Smooth muscle cell (in vitro differentiated cells): ENCODE measurements around the gene CASP2. TPM values are rescaled to one million over a fixed set of nuclear protein-coding genes. Genes with fewer than 3 reads are reported as not detected.

Experiments
- DNase-seq: peaks from one replicate; lab custom pipeline; 2025; ENCODE audit not compliant: unreplicated experiment; lab: John Stamatoyannopoulos, UW
- H2AFZ ChIP-seq: fragments of 200-600 bp; sonication (generic); 2 replicates; pipeline ENCODE4 v1.6.0; 2016; ENCODE audit warnings: antibody characterized with exemption, low read depth, mild to moderate bottlenecking
- H3F3A ChIP-seq: fragments of 200-600 bp; sonication (generic); 2 replicates; pipeline ENCODE4 v1.6.0; 2017; ENCODE audit warnings: antibody characterized with exemption, low read depth
- H3K27ac ChIP-seq: fragments of 200-600 bp; sonication (generic); 2 replicates; pipeline ENCODE4 v1.5.1; 2016; ENCODE audit warnings: low read depth, mild to moderate bottlenecking
- H3K27me3 ChIP-seq: fragments of 200-600 bp; sonication (generic); 2 replicates; pipeline ENCODE4 v1.6.1; 2016; ENCODE audit warnings: low read depth, mild to moderate bottlenecking
- H3K36me3 ChIP-seq: fragments of 200-600 bp; sonication (generic); 2 replicates; pipeline ENCODE4 v1.5.1; 2016; ENCODE audit warnings: low read depth
- H3K4me1 ChIP-seq: fragments of 200-600 bp; sonication (generic); 2 replicates; pipeline ENCODE4 v1.5.1; 2016; ENCODE audit warnings: low read depth
- H3K4me2 ChIP-seq: fragments of 200-600 bp; sonication (generic); 2 replicates; pipeline ENCODE4 v1.6.0; 2016; ENCODE audit warnings: mild to moderate bottlenecking
- H3K4me3 ChIP-seq: fragments of 200-600 bp; sonication (generic); 2 replicates; pipeline ENCODE4 v1.5.1; 2016; ENCODE audit warnings: mild to moderate bottlenecking
- H3K79me2 ChIP-seq: fragments of 200-600 bp; sonication (generic); 2 replicates; pipeline ENCODE4 v1.6.0; 2016; ENCODE audit warnings: low read depth, mild to moderate bottlenecking
- H3K9ac ChIP-seq: fragments of 200-600 bp; sonication (generic); 2 replicates; pipeline ENCODE4 v1.6.0; 2016; ENCODE audit warnings: low read depth
- H3K9me3 ChIP-seq: fragments of 200-600 bp; sonication (generic); replicated peaks from 2 replicates; pipeline ENCODE4 v1.5.1; 2016; ENCODE audit warnings: low read depth
- H4K20me1 ChIP-seq: fragments of 200-600 bp; sonication (generic); 2 replicates; pipeline ENCODE4 v1.6.0; 2016; ENCODE audit warnings: low read depth
- CTCF ChIP-seq: fragments of 200-600 bp; sonication (generic); IDR thresholded peaks from 2 replicates; pipeline ENCODE4 v1.5.1; 2017; ENCODE audit warnings: borderline replicate concordance, mild to moderate bottlenecking, antibody characterized with exemption; ENCODE audit not compliant: insufficient read depth, poor library complexity, severe bottlenecking
- WGBS: methylation state at CpG from one replicate; pipeline ENCODE4 v1.1.7; 2016; ENCODE audit warnings: low lambda C conversion rate; 5-methylcytosine and 5-hydroxymethylcytosine counted together
- polyA plus RNA-seq: library from polyadenylated mRNA; unstranded; fragments of >200 nt; fragmentation: Nextera tagmentation; extraction: Ambion mirVana; gene quantifications from 2 replicates; pipeline ENCODE4 v1.2.1, GENCODE V29; 2016
- total RNA-seq: library from RNA; depleted of rRNA; stranded (reverse); fragments of >200 nt; gene quantifications from 2 replicates; pipeline ENCODE4 v1.2.3, GENCODE V29; 2014

Gene CASP2
- total and polyA plus RNA-seq, 2 experiments from 2014 or later = 8.1 to 22.0 TPM

- Histone ChIP-seq H3K27ac (no peak overlapping the region), H2AFZ (no peak overlapping the region), H3F3A (no peaks in the 10 kb centered on the region), H3K9ac (no peak overlapping the region), H3K79me2 (no peaks in the 10 kb centered on the region), H3K4me2 (no peak overlapping the region), H3K4me1 (no peaks in the 10 kb centered on the region), H3K27me3 (no peaks in the 10 kb centered on the region), H3K9me3 (no peaks in the 10 kb centered on the region), H3K36me3 (no peaks in the 10 kb centered on the region), H3K4me3 (no peak overlapping the region), H4K20me1 (no peaks in the 10 kb centered on the region)
- WGBS = 93% methylated on average over 2 of the region's 2 CpGs
- no peak for DNase-seq
- TF ChIP-seq CTCF = no peak
Measured at GRCh38 chr7:143281529-143281928, 6.6 kb upstream of the CASP2 start.

- WGBS = 92% methylated on average over 8 of the region's 8 CpGs
- Histone ChIP-seq H3K27me3 (no peaks in the 10 kb centered on the region), H3K36me3 (no peaks in the 10 kb centered on the region), H2AFZ (no peak overlapping the region), H4K20me1 (no peaks in the 10 kb centered on the region), H3F3A (peaks cover 4% of the 10 kb centered on the region), H3K27ac (no peak overlapping the region), H3K79me2 (no peaks in the 10 kb centered on the region), H3K4me1 (no peaks in the 10 kb centered on the region), H3K4me3 (no peak overlapping the region), H3K4me2 (no peak overlapping the region), H3K9me3 (no peaks in the 10 kb centered on the region), H3K9ac (no peak overlapping the region)
- no peak for DNase-seq
- no peak for TF ChIP-seq CTCF
Measured at GRCh38 chr7:143282124-143282523, 6.0 kb upstream of the CASP2 start.

DNA sequence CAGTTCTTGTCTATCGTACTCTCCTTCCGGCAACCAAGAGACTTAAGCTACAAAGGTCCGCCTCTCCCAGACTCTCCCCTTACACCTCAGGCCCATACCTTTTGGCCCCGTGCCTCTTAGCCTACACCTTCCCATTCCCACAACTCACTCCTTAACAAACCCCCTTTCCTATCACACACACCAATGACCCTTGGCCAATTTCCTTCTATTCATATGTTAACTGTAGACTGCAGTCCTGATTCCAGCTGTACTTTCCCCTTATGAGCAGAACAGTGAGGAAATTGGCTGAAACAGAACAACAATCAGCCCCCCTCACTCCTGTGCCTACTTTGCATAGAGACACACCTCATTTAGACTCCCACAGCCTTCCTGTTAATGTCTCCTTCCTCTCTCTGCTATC, 4.8 kb upstream of the CASP2 start:
- Histone ChIP-seq H3K9me3 (no peaks in the 10 kb centered on the region), H3K4me2 (no peak overlapping the region), H3K9ac (no peak overlapping the region), H3K27ac (no peak overlapping the region), H3K36me3 (no peaks in the 10 kb centered on the region), H2AFZ (no peak overlapping the region), H4K20me1 (no peaks in the 10 kb centered on the region), H3F3A (peaks cover 8% of the 10 kb centered on the region), H3K27me3 (no peaks in the 10 kb centered on the region), H3K79me2 (no peaks in the 10 kb centered on the region), H3K4me1 (no peaks in the 10 kb centered on the region), H3K4me3 (no peak overlapping the region)
- no peak for DNase-seq
- TF ChIP-seq CTCF = no peak
- WGBS = 78% methylated on average over 4 of the region's 4 CpGs
